ENCODE results near the gene SLC2A13.

DNA sequence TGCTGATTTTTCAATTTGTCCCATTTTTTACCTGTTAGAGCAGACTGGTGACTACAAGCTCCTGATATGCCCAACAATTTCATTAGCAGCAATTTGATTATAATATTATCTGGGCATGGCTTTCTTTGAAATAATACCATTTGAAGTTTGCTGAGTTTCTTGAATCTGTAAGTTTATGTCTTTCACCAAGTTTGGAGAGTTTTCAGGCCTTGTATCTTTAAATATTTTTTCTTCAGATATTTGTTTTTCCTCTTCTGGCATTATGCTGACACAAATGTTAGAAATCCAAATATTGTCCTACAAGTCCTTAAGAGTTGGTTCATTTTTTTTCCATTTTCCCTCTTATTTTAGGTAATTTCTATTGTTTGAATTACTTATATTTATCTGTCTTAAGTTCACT, 30.4 kb downstream of the SLC2A13 start:
- TF ChIP-seq USF2 (CRISPR knock-in tag; IDR thresholded peaks at IDR 0.05) (no peak), NR1H2 (CRISPR knock-in tag; IDR thresholded peaks at IDR 0.05) (no peak), ETV6 (CRISPR knock-in tag; IDR thresholded peaks at IDR 0.05) (no peak), FOXK1 (CRISPR knock-in tag; IDR thresholded peaks at IDR 0.05) (no peak)
- TF ChIP-seq, protein P1, sequence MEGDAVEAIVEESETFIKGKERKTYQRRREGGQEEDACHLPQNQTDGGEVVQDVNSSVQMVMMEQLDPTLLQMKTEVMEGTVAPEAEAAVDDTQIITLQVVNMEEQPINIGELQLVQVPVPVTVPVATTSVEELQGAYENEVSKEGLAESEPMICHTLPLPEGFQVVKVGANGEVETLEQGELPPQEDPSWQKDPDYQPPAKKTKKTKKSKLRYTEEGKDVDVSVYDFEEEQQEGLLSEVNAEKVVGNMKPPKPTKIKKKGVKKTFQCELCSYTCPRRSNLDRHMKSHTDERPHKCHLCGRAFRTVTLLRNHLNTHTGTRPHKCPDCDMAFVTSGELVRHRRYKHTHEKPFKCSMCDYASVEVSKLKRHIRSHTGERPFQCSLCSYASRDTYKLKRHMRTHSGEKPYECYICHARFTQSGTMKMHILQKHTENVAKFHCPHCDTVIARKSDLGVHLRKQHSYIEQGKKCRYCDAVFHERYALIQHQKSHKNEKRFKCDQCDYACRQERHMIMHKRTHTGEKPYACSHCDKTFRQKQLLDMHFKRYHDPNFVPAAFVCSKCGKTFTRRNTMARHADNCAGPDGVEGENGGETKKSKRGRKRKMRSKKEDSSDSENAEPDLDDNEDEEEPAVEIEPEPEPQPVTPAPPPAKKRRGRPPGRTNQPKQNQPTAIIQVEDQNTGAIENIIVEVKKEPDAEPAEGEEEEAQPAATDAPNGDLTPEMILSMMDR (IDR thresholded peaks at IDR 0.05): no peak
